Nephron (organoid): ENCODE measurements around the gene CR1L.
A peak's percentile ranks its signal among the peaks of the same experiment; 100 is the strongest.
"Not testable (repeated sequence)": the region's sequence is repeated elsewhere in the genome, so short reads cannot be mapped to it uniquely, and the experiment has no call there.

Source experiments
- H3K27ac Mint-ChIP-seq, 3 experiments: 2 replicates each; pipeline ENCODE4 v1.8.0; 2020; ENCODE audit warnings: mixed read lengths in 3 of 3, mild to moderate bottlenecking in 2 of 3, moderate library complexity in 1 of 3
- H3K27me3 Mint-ChIP-seq: 2 replicates; pipeline ENCODE4 v1.8.0; 2021; ENCODE audit warnings: low read depth, mild to moderate bottlenecking, moderate library complexity, mixed read lengths
- H3K36me3 Mint-ChIP-seq: 2 replicates; pipeline ENCODE4 v1.8.0; 2020; ENCODE audit warnings: low read depth, mixed read lengths
- H3K4me1 Mint-ChIP-seq: 2 replicates; pipeline ENCODE4 v1.8.0; 2020; ENCODE audit warnings: mixed read lengths
- H3K4me3 Mint-ChIP-seq, 3 experiments: 2 replicates each; pipeline ENCODE4 v1.8.0; 2020; ENCODE audit warnings: mild to moderate bottlenecking in 3 of 3, mixed read lengths in 3 of 3, moderate library complexity in 2 of 3
- H3K9me3 Mint-ChIP-seq: 2 replicates; pipeline ENCODE4 v1.8.0; 2020; ENCODE audit warnings: mixed read lengths
- TF ChIP-seq, protein P1 (sequence below), 3 experiments: fragments of 200-600 bp; sonication (generic); IDR thresholded peaks; one replicate each; pipeline ENCODE4 v1.5.0; 2021; ENCODE audit warnings: antibody characterized with exemption in 3 of 3; ENCODE audit not compliant: unreplicated experiment in 3 of 3

Gene CR1L

DNA sequence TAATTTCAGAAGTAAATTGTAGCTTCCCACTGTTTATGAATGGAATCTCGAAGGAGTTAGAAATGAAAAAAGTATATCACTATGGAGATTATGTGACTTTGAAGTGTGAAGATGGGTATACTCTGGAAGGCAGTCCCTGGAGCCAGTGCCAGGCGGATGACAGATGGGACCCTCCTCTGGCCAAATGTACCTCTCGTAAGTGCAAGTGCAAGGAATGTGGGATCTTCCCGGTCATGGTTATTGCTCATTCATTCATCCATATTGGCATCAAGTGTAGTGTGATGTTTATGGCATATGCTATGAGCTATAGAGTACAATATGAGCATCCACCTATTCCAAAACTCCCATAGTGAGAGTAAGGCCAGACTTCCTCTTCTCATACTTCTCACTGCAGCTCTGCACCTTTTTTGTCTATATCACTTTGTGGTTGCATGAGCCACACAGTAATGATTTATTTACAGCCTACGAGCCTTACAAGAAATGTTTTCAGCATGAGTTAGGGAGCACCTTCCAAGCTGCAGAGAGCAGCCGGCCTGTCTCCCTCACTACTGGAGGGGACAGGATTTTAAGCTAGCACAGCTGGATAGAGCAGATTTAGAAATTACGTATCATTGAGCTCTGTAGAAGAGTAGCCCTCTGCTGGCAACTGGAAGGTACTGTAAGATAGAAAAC, 24.9 kb upstream of the CR1L start:
- TF ChIP-seq, protein P1, sequence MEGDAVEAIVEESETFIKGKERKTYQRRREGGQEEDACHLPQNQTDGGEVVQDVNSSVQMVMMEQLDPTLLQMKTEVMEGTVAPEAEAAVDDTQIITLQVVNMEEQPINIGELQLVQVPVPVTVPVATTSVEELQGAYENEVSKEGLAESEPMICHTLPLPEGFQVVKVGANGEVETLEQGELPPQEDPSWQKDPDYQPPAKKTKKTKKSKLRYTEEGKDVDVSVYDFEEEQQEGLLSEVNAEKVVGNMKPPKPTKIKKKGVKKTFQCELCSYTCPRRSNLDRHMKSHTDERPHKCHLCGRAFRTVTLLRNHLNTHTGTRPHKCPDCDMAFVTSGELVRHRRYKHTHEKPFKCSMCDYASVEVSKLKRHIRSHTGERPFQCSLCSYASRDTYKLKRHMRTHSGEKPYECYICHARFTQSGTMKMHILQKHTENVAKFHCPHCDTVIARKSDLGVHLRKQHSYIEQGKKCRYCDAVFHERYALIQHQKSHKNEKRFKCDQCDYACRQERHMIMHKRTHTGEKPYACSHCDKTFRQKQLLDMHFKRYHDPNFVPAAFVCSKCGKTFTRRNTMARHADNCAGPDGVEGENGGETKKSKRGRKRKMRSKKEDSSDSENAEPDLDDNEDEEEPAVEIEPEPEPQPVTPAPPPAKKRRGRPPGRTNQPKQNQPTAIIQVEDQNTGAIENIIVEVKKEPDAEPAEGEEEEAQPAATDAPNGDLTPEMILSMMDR (IDR thresholded peaks at IDR 0.05; ENCODE audit: unreplicated experiment in 3 of 3) = peak; percentile 66 to 80 (median 76)

DNA sequence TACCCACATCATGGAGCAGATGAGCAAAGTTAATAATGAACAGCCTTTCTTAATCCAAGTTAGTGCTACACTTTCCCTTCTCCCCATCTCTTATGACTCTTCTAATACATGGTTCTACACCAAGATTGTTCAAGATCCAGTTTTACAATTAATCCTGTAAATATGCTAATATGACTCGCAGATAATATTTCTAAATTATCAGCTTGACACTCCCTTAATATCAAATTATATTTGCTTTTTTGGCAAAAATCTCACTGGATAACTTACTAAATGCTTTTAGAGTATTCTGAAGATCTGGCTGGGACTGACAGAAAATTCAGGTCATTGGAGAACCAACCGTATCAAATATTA, 24.4 kb upstream of the CR1L start:
- no peaks in the 10 kb centered on the region for H3K36me3 Mint-ChIP-seq
- TF ChIP-seq, protein P1 (IDR thresholded peaks at IDR 0.05; ENCODE audit: unreplicated experiment in 3 of 3) = peak in 1 of 3 experiments; percentile 12
- H3K27ac Mint-ChIP-seq = no peak overlapping the region

More for the DNA sequence above, 24.9 kb upstream of the CR1L start:
- H3K36me3 Mint-ChIP-seq = no peaks in the 10 kb centered on the region
- H3K27me3 Mint-ChIP-seq = peaks cover 4% of the 10 kb centered on the region
- peaks cover 10% of the 10 kb centered on the region for H3K4me1 Mint-ChIP-seq
- peak overlapping the region in 1 of 3 experiments; percentile 66 for H3K27ac Mint-ChIP-seq
- H3K9me3 Mint-ChIP-seq = no peaks in the 10 kb centered on the region
- no peak overlapping the region for H3K4me3 Mint-ChIP-seq

DNA sequence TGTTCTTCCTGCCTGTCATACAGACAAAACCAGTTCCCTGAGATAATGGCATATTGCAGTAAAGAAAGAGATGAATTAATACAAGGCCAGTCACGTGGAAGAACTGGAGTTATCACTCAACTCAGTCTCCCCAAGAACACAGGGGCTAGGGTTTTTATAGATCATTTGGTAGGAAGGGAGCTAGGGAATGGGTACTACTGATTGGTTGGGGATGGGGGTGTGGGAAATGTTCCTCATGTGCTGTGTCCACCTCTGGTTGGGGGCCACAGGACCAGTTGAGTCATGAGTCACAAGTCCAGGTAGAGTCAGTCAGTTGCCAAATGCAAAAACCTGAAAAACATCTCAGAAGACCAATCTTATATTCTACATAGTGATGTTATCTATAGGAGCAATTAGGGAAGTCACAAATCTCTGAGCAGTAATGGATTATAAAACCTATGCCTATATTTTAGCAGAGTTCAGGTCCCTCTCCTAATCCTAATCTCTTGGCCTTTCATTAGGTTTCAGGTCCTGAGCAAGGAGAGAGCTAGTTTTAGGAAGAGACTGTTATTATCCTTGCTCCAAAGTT, 19.3 kb upstream of the CR1L start:
- not testable (repeated sequence) for H3K36me3 Mint-ChIP-seq, H3K9me3 Mint-ChIP-seq, H3K4me3 Mint-ChIP-seq, H3K4me1 Mint-ChIP-seq, H3K27ac Mint-ChIP-seq, H3K27me3 Mint-ChIP-seq

More for the DNA sequence above, 24.4 kb upstream of the CR1L start:
- Mint-ChIP-seq H3K4me1 (peaks cover 10% of the 10 kb centered on the region), H3K4me3 (no peak overlapping the region), H3K27me3 (peaks cover 4% of the 10 kb centered on the region), H3K9me3 (no peaks in the 10 kb centered on the region)

DNA sequence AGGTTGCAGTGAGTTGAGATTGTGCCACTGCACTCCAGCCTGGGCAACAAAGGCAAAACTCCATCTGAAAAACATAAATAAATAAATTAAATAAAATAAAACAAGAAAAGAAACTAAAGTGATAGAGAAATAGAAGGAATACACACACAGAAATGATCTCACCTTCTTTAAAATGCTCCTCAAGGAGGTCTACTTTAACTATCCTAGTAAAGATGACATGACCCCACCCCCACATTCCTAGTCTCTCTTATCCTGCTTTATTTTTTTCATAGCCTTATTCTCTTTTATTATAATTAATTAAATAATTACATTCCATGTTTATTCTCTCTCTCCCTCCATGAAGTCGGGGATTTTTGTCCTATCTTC, 18.0 kb upstream of the CR1L start:
- TF ChIP-seq, protein P1 (IDR thresholded peaks at IDR 0.05; ENCODE audit: unreplicated experiment in 3 of 3) = no peak
- H3K36me3 Mint-ChIP-seq = no peaks in the 10 kb centered on the region
- H3K4me3 Mint-ChIP-seq = no peak overlapping the region
- no peaks in the 10 kb centered on the region for H3K4me1 Mint-ChIP-seq
- H3K27me3 Mint-ChIP-seq = no peaks in the 10 kb centered on the region
- H3K27ac Mint-ChIP-seq = no peak overlapping the region
- H3K9me3 Mint-ChIP-seq = no peaks in the 10 kb centered on the region

DNA sequence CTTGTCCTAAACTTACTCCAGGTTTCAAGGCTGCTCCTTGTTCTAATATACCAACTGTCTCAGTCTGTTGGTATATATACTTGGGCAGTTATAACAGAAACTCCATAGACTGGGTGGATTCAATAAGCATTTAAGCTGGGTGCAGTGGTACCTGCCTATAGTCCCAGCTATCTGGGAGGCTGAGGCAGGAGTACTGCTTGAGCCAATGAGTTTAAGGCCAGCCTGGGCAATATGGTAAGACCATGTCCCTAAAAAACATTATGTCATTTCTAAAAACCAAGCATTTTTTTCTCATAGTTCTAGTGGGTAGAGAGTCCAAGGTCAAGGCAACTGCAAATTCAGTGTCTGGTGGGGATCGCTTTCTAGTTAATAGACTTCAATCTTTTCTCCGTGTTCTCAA, 17.4 kb upstream of the CR1L start:
- H3K9me3 Mint-ChIP-seq = no peaks in the 10 kb centered on the region
- no peak overlapping the region for H3K4me3 Mint-ChIP-seq
- no peaks in the 10 kb centered on the region for H3K27me3 Mint-ChIP-seq
- H3K36me3 Mint-ChIP-seq = no peaks in the 10 kb centered on the region
- H3K27ac Mint-ChIP-seq = no peak overlapping the region
- TF ChIP-seq, protein P1 (IDR thresholded peaks at IDR 0.05; ENCODE audit: unreplicated experiment in 3 of 3) = no peak
- no peaks in the 10 kb centered on the region for H3K4me1 Mint-ChIP-seq

DNA sequence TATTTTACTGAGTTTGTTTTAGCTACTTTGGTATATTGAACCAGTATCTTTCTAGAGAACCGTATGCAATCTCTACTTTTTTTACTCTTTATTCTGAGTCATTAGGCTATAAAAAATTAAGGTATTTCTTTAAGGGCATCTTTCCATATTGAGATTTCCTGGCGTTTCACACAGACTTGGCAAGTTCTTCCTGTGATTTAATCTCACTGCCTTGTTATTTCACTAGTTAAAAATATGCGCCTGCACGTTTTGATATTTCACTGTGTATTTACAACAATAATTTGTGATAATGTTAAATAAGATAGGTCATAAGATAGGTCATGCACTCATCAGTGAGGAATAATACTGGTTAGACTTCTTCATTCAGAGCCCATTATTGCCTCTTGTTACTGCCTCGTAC, 16.2 kb upstream of the CR1L start:
- no peaks in the 10 kb centered on the region for H3K9me3 Mint-ChIP-seq

More for the DNA sequence above, 16.2 kb upstream of the CR1L start:
- Mint-ChIP-seq H3K27ac (no peak overlapping the region), H3K36me3 (no peaks in the 10 kb centered on the region), H3K4me3 (no peak overlapping the region), H3K27me3 (no peaks in the 10 kb centered on the region), H3K4me1 (no peaks in the 10 kb centered on the region)
- TF ChIP-seq, protein P1 (IDR thresholded peaks at IDR 0.05; ENCODE audit: unreplicated experiment in 3 of 3) = no peak
